ENCODE measurements around the gene PIR.

Gene PIR

GRCh38 chrX:15343075-15343476 is 150.1 kb downstream of the PIR start:
- no peak for DNase-seq

GRCh38 chrX:15340867-15341266 is 152.3 kb downstream of the PIR start:
- no peak for DNase-seq

- DNase-seq: no peak
These were observed 157.1 kb downstream of the PIR start for GRCh38 chrX:15336023-15336413.

GRCh38 chrX:15335135-15336022 is 157.8 kb downstream of the PIR start, which contains the start of gene PIGA:
Gene PIGA (minus strand): TSS chrX:15335523. CDS start chrX:15331930, 3,593 bp downstream.
- peak; percentile 84 for DNase-seq
